ENCODE measurements around the gene UNC5A. TPM values are rescaled to one million over a fixed set of nuclear protein-coding genes. Genes with fewer than 3 reads are reported as not detected.

Gene UNC5A
- total RNA-seq, 2 experiments from 2014 or later, result not detected

DNA sequence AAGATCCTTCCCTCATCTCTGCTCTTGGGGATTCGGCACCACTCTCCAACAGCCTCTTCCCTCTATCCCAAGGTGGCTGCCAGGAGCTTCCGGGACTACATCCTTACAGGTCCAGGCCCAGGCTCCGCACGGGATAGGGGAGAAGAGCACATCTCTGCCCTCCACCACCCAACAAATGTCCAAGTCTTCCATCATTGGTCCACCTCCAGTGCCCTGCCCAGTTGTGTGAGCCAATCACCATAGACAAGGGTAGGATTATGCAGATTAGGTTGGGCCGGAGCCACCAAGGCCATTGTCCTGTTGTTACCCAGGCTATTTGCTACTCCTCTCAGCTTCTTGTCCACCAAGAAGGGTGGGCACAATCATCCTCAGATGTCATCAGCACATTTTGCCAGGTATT, 9.1 kb downstream of the UNC5A start:
- CTCF ChIA-PET, result interaction anchor here (1.6 kb wide), 1 partner anchor 162 kb away, joined by 5 read pairs; no protein-coding TSS in a partner anchor
- DNase-seq (no peak), ATAC-seq (no peak)
- Mint-ChIP-seq H3K4me3 (no peak overlapping the region), H3K27ac (no peak overlapping the region), H3K36me3 (ENCODE audit: low read depth) (no peaks in the 10 kb centered on the region), H3K4me1 (ENCODE audit: low read depth) (peaks cover 18% of the 10 kb centered on the region), H3K9me3 (ENCODE audit: insufficient read depth) (no peaks in the 10 kb centered on the region), H3K27me3 (ENCODE audit: low read depth) (peaks cover 50% of the 10 kb centered on the region)
- POLR2A ChIA-PET, result interaction anchor here (0.6 kb wide), 1 partner anchor 148 kb away, joined by 3 read pairs; no protein-coding TSS in a partner anchor

DNA sequence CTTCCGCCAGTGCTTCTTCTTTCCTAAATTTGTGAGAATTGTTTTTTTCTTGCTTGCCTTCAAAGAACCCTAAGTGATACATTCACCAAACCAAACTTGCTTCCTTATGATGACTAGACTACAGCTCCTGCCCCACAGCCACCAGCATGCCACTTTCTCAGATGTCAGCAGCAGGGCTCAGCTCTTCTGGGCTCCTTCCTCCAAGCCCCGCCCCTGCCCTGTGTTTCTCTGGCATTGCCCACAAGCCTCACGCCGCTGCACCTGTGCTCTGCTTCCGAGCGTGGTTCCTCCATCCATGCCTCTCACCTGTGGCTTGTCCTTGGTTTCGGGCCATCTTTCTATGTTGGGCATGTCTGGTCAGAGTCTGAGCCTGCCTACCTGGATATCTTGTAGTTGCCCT, 10.6 kb downstream of the UNC5A start:
- Mint-ChIP-seq H3K4me1 (ENCODE audit: low read depth) (peaks cover 18% of the 10 kb centered on the region), H3K4me3 (no peak overlapping the region), H3K9me3 (ENCODE audit: insufficient read depth) (no peaks in the 10 kb centered on the region), H3K27me3 (ENCODE audit: low read depth) (peaks cover 48% of the 10 kb centered on the region), H3K36me3 (ENCODE audit: low read depth) (no peaks in the 10 kb centered on the region), H3K27ac (no peak overlapping the region)
- POLR2A ChIA-PET, result no interaction called here
- CTCF ChIA-PET, result interaction anchor here (1.2 kb wide), 1 partner anchor 160 kb away, joined by 4 read pairs; no protein-coding TSS in a partner anchor
- no peak for DNase-seq
- ATAC-seq, result no peak

DNA sequence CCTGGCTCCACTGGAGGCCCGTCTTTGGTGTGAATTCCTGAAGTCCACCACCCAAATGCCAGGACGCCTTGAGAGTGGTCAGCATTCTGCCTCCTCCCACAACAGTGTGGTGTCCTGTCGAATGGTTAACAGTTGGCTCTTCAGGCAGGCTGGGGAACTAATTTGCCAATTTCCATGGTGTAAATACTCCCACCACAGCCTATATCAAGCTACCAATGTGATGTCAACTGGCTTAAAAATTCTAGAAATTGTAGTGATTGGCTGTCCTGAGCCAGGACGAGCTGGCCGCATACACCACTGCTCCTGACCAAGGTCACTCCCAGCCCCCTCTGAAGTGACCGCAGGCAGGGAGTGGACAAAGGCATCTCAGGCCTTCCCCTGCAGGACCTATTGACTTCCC, 11.1 kb downstream of the UNC5A start:
- H3K27ac Mint-ChIP-seq, result no peak overlapping the region
- H3K4me1 Mint-ChIP-seq (ENCODE audit: low read depth), result peaks cover 18% of the 10 kb centered on the region
- no peak overlapping the region for H3K4me3 Mint-ChIP-seq
- ATAC-seq, result no peak
- POLR2A ChIA-PET, result no interaction called here
- H3K27me3 Mint-ChIP-seq (ENCODE audit: low read depth), result peaks cover 46% of the 10 kb centered on the region
- DNase-seq, result no peak
- H3K9me3 Mint-ChIP-seq (ENCODE audit: insufficient read depth), result no peaks in the 10 kb centered on the region
- no peaks in the 10 kb centered on the region for H3K36me3 Mint-ChIP-seq (ENCODE audit: low read depth)
- CTCF ChIA-PET, result no interaction called here

DNA sequence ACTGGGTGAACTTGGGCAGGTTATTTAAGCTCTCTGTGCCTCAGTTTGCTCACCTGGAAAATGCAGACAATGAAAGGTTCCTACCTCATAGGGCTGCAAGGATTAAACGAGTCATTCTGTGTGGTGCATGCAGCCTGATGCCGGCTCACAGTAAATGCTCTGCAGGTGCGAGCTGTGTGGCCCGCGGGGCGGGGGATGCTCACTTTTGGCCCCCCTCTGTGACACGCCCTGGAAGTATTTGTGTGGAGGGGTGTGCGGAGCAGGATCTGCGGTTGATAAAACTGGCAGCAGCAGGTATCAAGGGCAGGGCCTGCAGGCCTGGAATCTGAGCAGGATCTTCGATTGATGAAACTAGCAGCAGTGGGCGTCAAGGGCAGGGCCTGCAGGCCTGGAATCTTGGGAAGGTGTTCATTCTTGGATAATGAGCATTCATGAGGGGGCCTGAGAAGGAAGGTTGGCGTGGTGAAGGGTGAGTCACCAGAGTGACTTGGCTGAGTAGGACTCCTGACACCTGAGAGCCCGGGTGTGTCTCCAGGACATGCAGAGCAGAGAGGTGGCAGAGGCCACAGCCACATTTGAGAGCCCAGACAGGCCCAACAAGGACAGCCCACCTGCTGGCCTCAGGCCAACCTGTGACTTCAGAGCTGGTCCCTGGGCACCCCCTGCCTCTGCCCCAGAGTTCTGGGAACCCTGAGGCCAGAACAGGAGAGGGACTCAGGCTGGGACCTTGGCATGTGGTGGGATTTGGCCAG, 11.9 kb downstream of the UNC5A start:
- Mint-ChIP-seq H3K27me3 (ENCODE audit: low read depth) (peaks cover 40% of the 10 kb centered on the region), H3K4me1 (ENCODE audit: low read depth) (peaks cover 14% of the 10 kb centered on the region), H3K36me3 (ENCODE audit: low read depth) (no peaks in the 10 kb centered on the region), H3K9me3 (ENCODE audit: insufficient read depth) (no peaks in the 10 kb centered on the region), H3K27ac (no peak overlapping the region), H3K4me3 (no peak overlapping the region)
- POLR2A ChIA-PET, result no interaction called here
- DNase-seq, result no peak
- CTCF ChIA-PET, result no interaction called here
- ATAC-seq, result no peak

DNA sequence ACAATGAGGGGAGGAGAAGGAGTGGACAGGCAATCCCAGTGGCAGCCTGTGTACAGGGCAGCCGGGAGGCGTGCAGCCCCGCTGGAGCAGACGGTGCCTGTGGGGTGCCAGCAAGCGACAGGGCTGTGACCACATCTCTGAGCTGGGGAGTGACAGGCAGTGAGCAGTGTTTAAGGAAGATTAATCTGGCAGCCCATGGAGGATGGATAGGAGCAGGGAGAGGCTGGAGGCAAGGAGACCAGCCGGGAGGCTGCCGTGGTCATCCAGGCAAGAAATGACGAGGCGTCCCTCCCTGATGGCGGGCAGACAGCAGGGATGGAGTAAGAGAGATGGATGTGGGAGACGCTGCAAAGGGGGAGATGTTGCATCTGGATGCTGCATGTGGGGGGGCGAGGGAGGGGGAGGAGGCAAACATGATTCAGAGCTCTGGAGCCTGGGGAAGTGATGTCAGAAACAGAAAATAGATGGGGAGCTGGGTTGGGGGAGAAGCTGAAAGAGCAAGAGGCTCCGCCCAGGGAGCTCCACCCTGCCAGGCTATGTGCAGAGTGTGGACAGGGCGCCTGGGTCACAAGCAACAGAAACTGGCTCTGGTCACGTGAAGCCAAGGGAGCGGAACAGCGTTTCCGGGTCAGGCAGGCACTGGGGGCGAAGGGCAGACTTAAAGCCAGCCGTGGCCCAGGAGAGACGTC, 12.6 kb downstream of the UNC5A start:
- H3K27me3 Mint-ChIP-seq (ENCODE audit: low read depth), result peaks cover 40% of the 10 kb centered on the region
- no peak overlapping the region for H3K27ac Mint-ChIP-seq
- H3K4me1 Mint-ChIP-seq (ENCODE audit: low read depth), result peaks cover 14% of the 10 kb centered on the region
- DNase-seq (no peak), ATAC-seq (no peak)
- no peaks in the 10 kb centered on the region for H3K36me3 Mint-ChIP-seq (ENCODE audit: low read depth)
- H3K9me3 Mint-ChIP-seq (ENCODE audit: insufficient read depth), result no peaks in the 10 kb centered on the region
- POLR2A ChIA-PET, result interaction anchor here (0.5 kb wide), 1 partner anchor 25 kb away, joined by 3 read pairs; no protein-coding TSS in a partner anchor
- CTCF ChIA-PET, result interaction anchor here (0.9 kb wide), 1 partner anchor 162 kb away, joined by 3 read pairs; no protein-coding TSS in a partner anchor
- H3K4me3 Mint-ChIP-seq, result no peak overlapping the region

DNA sequence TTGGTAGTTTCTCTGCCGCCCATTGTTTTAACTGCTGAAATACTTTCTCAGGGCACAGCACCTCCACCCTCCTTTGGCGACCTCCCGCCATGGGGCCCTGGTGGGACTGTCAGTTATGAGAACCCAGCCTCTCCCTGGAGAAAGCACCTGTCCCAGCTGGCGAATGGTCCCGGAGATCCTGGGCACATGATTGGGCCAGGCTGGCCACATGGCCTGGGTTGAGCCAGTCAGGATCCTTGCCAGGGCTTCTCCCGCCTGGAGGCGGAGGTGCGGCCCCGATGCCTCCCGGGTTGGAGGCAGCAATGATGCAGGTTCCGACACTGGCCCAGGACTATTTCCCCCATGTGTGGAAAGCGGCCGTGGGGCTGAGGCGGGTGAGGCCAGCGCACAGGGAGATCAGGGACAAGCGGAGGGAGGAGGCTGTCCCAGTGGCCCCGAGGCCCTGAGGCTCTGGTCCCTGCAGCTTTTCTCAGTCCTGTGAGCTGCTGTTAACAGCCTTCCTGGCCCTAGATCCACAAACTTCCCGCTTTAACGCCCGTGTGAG, 13.6 kb downstream of the UNC5A start:
- no peak overlapping the region for H3K27ac Mint-ChIP-seq
- no peak for DNase-seq
- no peaks in the 10 kb centered on the region for H3K9me3 Mint-ChIP-seq (ENCODE audit: insufficient read depth)
- peaks cover 32% of the 10 kb centered on the region for H3K27me3 Mint-ChIP-seq (ENCODE audit: low read depth)
- no peaks in the 10 kb centered on the region for H3K36me3 Mint-ChIP-seq (ENCODE audit: low read depth)
- no peak for ATAC-seq
- H3K4me3 Mint-ChIP-seq, result no peak overlapping the region
- CTCF ChIA-PET, result interaction anchor here (0.9 kb wide), 1 partner anchor 163 kb away, joined by 3 read pairs; no protein-coding TSS in a partner anchor
- POLR2A ChIA-PET, result no interaction called here
- H3K4me1 Mint-ChIP-seq (ENCODE audit: low read depth), result peaks cover 5% of the 10 kb centered on the region

DNA sequence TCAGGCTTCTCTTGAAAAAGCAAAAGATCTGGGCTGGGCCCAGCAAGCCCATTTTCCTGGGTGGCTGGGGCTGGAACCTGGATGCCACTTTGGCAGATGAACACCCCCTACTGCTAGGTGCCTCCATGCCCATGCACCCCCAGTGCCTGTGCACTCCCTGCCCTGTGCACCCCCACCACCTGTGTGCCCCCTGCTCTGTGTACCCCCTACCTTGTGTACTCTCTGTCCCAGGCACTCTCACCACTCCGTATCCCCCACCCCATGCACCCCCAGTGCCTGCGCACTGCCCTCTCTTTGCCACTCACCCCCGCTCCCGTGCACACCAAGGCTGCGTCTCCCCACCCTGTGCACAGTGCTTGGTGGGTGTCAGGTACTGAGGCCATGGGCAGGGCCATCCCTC, 14.2 kb downstream of the UNC5A start:
- DNase-seq, result no peak
- ChIA-PET CTCF (interaction anchor here (1.0 kb wide), 1 partner anchor 36 kb away, joined by 3 read pairs; no protein-coding TSS in a partner anchor), POLR2A (no interaction called here)
- H3K9me3 Mint-ChIP-seq (ENCODE audit: insufficient read depth), result no peaks in the 10 kb centered on the region
- H3K36me3 Mint-ChIP-seq (ENCODE audit: low read depth), result no peaks in the 10 kb centered on the region
- H3K27ac Mint-ChIP-seq, result no peak overlapping the region
- no peak for ATAC-seq
- H3K27me3 Mint-ChIP-seq (ENCODE audit: low read depth), result peaks cover 26% of the 10 kb centered on the region
- H3K4me3 Mint-ChIP-seq, result no peak overlapping the region
- H3K4me1 Mint-ChIP-seq (ENCODE audit: low read depth), result no peaks in the 10 kb centered on the region

DNA sequence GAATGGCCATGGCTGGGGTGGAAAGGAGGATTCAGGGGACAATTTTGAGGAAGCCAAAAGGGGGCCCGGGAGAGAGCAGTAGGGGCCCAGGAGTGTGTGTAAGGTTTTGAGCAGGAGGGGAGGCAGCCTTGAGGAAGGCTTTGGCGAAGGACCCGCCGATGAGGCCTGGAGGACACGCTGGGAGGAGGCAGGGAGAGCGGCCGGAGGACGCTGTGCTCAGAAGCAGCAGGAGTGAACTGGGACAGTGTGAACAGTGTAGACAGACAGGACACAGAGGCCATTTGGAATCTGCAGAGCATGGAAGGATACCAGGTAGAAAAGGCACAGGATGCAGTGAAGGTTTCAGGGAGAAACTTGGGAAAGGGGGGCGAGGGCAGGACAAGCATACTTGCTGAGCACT, 14.9 kb downstream of the UNC5A start:
- ChIA-PET POLR2A (no interaction called here), CTCF (interaction anchor here (1.0 kb wide), 2 partner anchors 14 to 36 kb away, joined by 3 read pairs; no protein-coding TSS in a partner anchor)
- no peak for DNase-seq
- no peak overlapping the region for H3K4me3 Mint-ChIP-seq
- no peaks in the 10 kb centered on the region for H3K9me3 Mint-ChIP-seq (ENCODE audit: insufficient read depth)
- H3K36me3 Mint-ChIP-seq (ENCODE audit: low read depth), result no peaks in the 10 kb centered on the region
- H3K27me3 Mint-ChIP-seq (ENCODE audit: low read depth), result peaks cover 24% of the 10 kb centered on the region
- H3K27ac Mint-ChIP-seq, result no peak overlapping the region
- no peaks in the 10 kb centered on the region for H3K4me1 Mint-ChIP-seq (ENCODE audit: low read depth)
- no peak for ATAC-seq

DNA sequence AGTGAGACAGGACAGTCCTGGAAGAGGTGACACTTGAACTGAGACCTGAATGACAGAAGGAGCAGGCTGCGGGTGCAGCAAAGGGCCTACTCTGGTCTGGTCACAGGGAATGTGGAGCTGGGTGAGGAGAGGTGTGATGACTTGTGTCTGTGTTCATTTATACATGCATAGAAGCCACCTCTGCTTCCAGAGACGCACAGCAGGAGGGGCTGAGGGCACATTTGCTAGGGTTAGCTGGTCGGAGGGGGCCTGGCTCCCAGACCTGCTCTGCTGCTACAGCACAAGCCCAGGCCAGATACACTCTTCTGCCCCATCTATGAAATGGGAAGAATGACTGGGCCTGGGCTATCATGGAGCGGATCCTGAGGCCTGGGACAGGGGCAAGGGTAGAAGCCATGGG, 15.6 kb downstream of the UNC5A start:
- Mint-ChIP-seq H3K9me3 (ENCODE audit: insufficient read depth) (no peaks in the 10 kb centered on the region), H3K27me3 (ENCODE audit: low read depth) (peaks cover 20% of the 10 kb centered on the region), H3K27ac (no peak overlapping the region), H3K36me3 (ENCODE audit: low read depth) (no peaks in the 10 kb centered on the region), H3K4me3 (no peak overlapping the region), H3K4me1 (ENCODE audit: low read depth) (no peaks in the 10 kb centered on the region)
- ChIA-PET CTCF (interaction anchor here (1.0 kb wide), 1 partner anchor 14 kb away, joined by 3 read pairs; no protein-coding TSS in a partner anchor), POLR2A (no interaction called here)
- no peak for DNase-seq
- ATAC-seq, result no peak

DNA sequence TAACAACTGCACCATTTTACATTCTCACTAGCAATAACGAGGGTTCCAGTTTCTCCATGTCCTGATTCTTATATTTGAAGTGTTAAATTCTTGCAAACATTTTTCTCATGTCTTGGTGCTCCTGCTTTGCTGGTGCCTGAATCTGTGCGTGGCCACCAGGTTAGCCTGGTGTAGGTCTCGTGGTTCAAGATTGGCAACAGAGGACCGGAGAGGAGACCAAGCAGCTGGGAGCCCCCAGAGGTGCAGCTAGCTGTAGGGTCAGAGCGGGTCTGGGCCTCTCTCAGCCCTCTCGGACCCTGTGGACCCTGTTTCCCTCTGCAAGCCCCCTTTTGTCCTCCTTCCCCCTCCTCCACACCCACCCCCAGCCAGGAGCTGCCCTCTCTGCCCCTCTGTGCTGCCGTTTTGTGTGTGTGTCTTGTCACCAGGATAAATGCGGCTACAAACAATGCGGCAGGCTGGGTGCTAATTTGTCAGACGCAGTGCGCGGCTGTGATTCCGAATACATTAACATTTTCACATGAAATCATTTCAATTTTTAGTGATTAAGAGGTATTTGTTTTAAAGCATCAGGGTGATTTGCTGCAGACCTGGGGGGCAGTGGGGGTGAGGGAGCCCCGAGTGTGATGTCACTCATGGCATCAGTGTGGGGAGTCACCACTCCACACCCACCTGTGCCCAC, 17.5 kb downstream of the UNC5A start:
- no peaks in the 10 kb centered on the region for H3K4me1 Mint-ChIP-seq (ENCODE audit: low read depth)
- CTCF ChIA-PET, result no interaction called here
- no peak overlapping the region for H3K4me3 Mint-ChIP-seq
- no peaks in the 10 kb centered on the region for H3K36me3 Mint-ChIP-seq (ENCODE audit: low read depth)
- H3K27me3 Mint-ChIP-seq (ENCODE audit: low read depth), result peaks cover 14% of the 10 kb centered on the region
- POLR2A ChIA-PET, result no interaction called here
- ATAC-seq (no peak), DNase-seq (no peak)
- no peaks in the 10 kb centered on the region for H3K9me3 Mint-ChIP-seq (ENCODE audit: insufficient read depth)
- no peak overlapping the region for H3K27ac Mint-ChIP-seq

DNA sequence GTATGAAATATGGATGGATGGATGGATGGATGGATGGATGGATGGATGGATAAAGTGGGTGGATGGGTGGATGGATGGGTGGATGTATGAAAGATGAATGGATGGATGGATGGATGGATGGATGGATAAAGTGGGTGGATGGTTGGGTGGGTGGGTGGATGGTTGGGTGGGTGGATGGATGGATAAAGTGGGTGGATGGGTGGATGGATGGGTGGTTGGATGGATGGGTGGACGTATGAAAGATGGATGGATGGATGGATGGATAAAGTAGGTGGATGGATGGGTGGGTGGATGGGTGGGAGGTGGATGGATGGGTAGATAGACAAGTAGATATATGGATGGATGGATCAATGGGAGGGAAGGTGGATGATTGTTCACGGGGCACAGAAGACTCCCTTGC, 19.0 kb downstream of the UNC5A start:
- H3K9me3 Mint-ChIP-seq (ENCODE audit: insufficient read depth), result no peaks in the 10 kb centered on the region
- CTCF ChIA-PET, result no interaction called here
- no peaks in the 10 kb centered on the region for H3K36me3 Mint-ChIP-seq (ENCODE audit: low read depth)
- POLR2A ChIA-PET, result no interaction called here
- H3K27me3 Mint-ChIP-seq (ENCODE audit: low read depth), result peaks cover 12% of the 10 kb centered on the region
- no peak for DNase-seq
- H3K27ac Mint-ChIP-seq, result no peak overlapping the region
- H3K4me3 Mint-ChIP-seq, result no peak overlapping the region
- no peaks in the 10 kb centered on the region for H3K4me1 Mint-ChIP-seq (ENCODE audit: low read depth)
- ATAC-seq, result no peak
